Measurements from ENCODE around the gene SORCS2.

The SORCS2 gene

GRCh38 chr4:7458477-7458876 is 266.1 kb downstream of the SORCS2 start:
- DNase-seq (ENCODE audit: extremely low read depth, low read depth): no peak
- no peak for TF ChIP-seq CTCF (IDR thresholded peaks at IDR 0.05; ENCODE audit: low read depth, low read length)

GRCh38 chr4:7459471-7459870 is 267.1 kb downstream of the SORCS2 start:
- no peak for DNase-seq (ENCODE audit: extremely low read depth, low read depth)
- no peak for TF ChIP-seq CTCF (IDR thresholded peaks at IDR 0.05; ENCODE audit: low read depth, low read length)

GRCh38 chr4:7460566-7460965 is 268.2 kb downstream of the SORCS2 start:
- no peak for TF ChIP-seq CTCF (IDR thresholded peaks at IDR 0.05; ENCODE audit: low read depth, low read length)
- DNase-seq (ENCODE audit: extremely low read depth, low read depth): no peak

GRCh38 chr4:7461230-7461629 is 268.9 kb downstream of the SORCS2 start:
- no peak for DNase-seq (ENCODE audit: extremely low read depth, low read depth)

GRCh38 chr4:7462509-7462971 is 270.2 kb downstream of the SORCS2 start:
- no peak for DNase-seq (ENCODE audit: extremely low read depth, low read depth)
- no peak; the same call in 1 of the 2 replicates for TF ChIP-seq CTCF (IDR thresholded peaks at IDR 0.05; ENCODE audit: low read depth, low read length)

More at GRCh38 chr4:7461230-7461629, 268.9 kb downstream of the SORCS2 start:
- no peak for TF ChIP-seq CTCF (IDR thresholded peaks at IDR 0.05; ENCODE audit: low read depth, low read length)

- DNase-seq (ENCODE audit: extremely low read depth, low read depth): no peak
- no peak for TF ChIP-seq CTCF (IDR thresholded peaks at IDR 0.05; ENCODE audit: low read depth, low read length)
Measured at GRCh38 chr4:7463566-7464258, 271.4 kb downstream of the SORCS2 start.

- TF ChIP-seq CTCF (IDR thresholded peaks at IDR 0.05; ENCODE audit: low read depth, low read length): no peak
- no peak for DNase-seq (ENCODE audit: extremely low read depth, low read depth)
Measured at GRCh38 chr4:7464259-7464655, 271.9 kb downstream of the SORCS2 start.

All from AG09319 (cell line).